PFSK-1 (cell line): ENCODE measurements around the gene MOBP.

ENCODE experiments used
- POLR2AphosphoS5 ChIP-seq: IDR thresholded peaks from 2 replicates; pipeline ENCODE4 v1.6.1; 2012; ENCODE audit warnings: low read depth, mild to moderate bottlenecking, control low read depth, low read length, moderate library complexity
- SIN3A ChIP-seq: IDR thresholded peaks from 2 replicates; pipeline ENCODE4 v1.6.1; 2012; ENCODE audit warnings: mild to moderate bottlenecking, low read length, moderate library complexity, borderline replicate concordance; ENCODE audit not compliant: insufficient read depth
- TAF1 ChIP-seq: IDR thresholded peaks from 2 replicates; pipeline ENCODE4 v1.6.1; 2012; ENCODE audit warnings: low read length, control low read depth, borderline replicate concordance; ENCODE audit not compliant: insufficient read depth
- TF ChIP-seq, protein P1 (sequence below), 2 experiments: IDR thresholded peaks; 2 replicates each; pipeline versions ENCODE4 v1.6.1 to v1.8.0; 2011 to 2012; ENCODE audit warnings: low read depth in 2 of 2, low read length in 2 of 2, control low read depth in 1 of 2, inconsistent platforms in 1 of 2, mild to moderate bottlenecking in 1 of 2, moderate library complexity in 1 of 2; ENCODE audit not compliant: insufficient read depth in 1 of 2

DNA sequence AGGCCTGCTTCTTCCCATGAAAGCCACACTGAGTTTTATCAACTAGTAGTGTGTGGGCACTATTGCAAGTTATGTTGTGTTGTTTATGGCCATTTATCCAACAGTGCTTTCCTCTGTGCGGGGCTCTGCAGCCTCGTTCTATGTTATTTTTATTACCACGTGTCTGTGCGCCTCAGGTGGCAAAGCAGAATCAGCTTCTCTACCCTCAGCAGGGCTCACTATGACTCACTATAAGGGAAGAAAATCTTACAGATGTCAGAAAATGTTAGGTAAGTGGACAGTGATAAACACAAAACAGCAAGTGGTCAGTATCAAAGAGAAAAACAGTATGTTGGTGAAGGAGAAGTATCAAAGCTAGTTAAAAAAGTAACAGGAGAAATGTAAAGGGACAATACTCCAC is 61.4 kb downstream of the MOBP start:
- TF ChIP-seq SIN3A (no peak), TAF1 (no peak), POLR2AphosphoS5 (no peak)
- TF ChIP-seq, protein P1, sequence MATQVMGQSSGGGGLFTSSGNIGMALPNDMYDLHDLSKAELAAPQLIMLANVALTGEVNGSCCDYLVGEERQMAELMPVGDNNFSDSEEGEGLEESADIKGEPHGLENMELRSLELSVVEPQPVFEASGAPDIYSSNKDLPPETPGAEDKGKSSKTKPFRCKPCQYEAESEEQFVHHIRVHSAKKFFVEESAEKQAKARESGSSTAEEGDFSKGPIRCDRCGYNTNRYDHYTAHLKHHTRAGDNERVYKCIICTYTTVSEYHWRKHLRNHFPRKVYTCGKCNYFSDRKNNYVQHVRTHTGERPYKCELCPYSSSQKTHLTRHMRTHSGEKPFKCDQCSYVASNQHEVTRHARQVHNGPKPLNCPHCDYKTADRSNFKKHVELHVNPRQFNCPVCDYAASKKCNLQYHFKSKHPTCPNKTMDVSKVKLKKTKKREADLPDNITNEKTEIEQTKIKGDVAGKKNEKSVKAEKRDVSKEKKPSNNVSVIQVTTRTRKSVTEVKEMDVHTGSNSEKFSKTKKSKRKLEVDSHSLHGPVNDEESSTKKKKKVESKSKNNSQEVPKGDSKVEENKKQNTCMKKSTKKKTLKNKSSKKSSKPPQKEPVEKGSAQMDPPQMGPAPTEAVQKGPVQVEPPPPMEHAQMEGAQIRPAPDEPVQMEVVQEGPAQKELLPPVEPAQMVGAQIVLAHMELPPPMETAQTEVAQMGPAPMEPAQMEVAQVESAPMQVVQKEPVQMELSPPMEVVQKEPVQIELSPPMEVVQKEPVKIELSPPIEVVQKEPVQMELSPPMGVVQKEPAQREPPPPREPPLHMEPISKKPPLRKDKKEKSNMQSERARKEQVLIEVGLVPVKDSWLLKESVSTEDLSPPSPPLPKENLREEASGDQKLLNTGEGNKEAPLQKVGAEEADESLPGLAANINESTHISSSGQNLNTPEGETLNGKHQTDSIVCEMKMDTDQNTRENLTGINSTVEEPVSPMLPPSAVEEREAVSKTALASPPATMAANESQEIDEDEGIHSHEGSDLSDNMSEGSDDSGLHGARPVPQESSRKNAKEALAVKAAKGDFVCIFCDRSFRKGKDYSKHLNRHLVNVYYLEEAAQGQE (IDR thresholded peaks at IDR 0.05; ENCODE audit: insufficient read depth in 1 of 2, low read depth in 2 of 2, low read length in 2 of 2) = no peak
